GM12878 (cell line): ENCODE measurements around the gene ATP13A1.

Source experiments
- RAD51 ChIP-seq: fragments of 450-650 bp; IDR thresholded peaks from 2 replicates; pipeline ENCODE4 v1.6.1; 2016; ENCODE audit warnings: moderate library complexity, mild to moderate bottlenecking, inconsistent platforms
- SMC3 ChIP-seq: IDR thresholded peaks from 2 replicates; pipeline ENCODE4 v1.6.1; 2011; ENCODE audit warnings: low read length, improper control_type of control experiment, borderline replicate concordance
- TF ChIP-seq, protein P1 (sequence below): fragments of 450-650 bp; IDR thresholded peaks from 2 replicates; pipeline ENCODE4 v1.6.1; 2017; ENCODE audit warnings: mild to moderate bottlenecking
- TF ChIP-seq, protein P2 (sequence below): IDR thresholded peaks from 2 replicates; pipeline ENCODE4 v1.6.1; 2012; ENCODE audit warnings: low read depth, low read length, improper control_type of control experiment

DNA sequence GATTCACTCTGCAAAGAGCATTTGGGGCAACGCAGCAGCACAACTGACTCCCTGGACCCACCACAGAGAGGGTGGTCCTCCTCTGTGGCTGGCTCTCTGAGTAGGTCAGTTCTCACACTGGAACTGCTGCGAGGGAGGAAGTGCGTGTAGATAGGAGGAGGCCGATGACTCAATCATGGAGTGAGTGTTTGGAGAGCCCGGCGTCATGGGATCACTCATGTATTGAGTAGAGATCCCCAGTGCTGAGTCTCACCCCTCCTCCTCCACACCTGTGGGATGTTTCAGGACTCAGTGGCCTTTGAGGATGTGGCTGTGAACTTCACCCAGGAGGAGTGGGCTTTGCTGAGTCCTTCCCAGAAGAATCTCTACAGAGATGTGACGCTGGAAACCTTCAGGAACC is 14.1 kb upstream of the ATP13A1 start:
- TF ChIP-seq, protein P1, sequence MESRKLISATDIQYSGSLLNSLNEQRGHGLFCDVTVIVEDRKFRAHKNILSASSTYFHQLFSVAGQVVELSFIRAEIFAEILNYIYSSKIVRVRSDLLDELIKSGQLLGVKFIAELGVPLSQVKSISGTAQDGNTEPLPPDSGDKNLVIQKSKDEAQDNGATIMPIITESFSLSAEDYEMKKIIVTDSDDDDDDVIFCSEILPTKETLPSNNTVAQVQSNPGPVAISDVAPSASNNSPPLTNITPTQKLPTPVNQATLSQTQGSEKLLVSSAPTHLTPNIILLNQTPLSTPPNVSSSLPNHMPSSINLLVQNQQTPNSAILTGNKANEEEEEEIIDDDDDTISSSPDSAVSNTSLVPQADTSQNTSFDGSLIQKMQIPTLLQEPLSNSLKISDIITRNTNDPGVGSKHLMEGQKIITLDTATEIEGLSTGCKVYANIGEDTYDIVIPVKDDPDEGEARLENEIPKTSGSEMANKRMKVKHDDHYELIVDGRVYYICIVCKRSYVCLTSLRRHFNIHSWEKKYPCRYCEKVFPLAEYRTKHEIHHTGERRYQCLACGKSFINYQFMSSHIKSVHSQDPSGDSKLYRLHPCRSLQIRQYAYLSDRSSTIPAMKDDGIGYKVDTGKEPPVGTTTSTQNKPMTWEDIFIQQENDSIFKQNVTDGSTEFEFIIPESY = no peak
- TF ChIP-seq, protein P2, sequence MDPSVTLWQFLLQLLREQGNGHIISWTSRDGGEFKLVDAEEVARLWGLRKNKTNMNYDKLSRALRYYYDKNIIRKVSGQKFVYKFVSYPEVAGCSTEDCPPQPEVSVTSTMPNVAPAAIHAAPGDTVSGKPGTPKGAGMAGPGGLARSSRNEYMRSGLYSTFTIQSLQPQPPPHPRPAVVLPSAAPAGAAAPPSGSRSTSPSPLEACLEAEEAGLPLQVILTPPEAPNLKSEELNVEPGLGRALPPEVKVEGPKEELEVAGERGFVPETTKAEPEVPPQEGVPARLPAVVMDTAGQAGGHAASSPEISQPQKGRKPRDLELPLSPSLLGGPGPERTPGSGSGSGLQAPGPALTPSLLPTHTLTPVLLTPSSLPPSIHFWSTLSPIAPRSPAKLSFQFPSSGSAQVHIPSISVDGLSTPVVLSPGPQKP = no peak
- TF ChIP-seq RAD51 (no peak), SMC3 (no peak)
